ENCODE measurements around the gene C4orf50.

DNA sequence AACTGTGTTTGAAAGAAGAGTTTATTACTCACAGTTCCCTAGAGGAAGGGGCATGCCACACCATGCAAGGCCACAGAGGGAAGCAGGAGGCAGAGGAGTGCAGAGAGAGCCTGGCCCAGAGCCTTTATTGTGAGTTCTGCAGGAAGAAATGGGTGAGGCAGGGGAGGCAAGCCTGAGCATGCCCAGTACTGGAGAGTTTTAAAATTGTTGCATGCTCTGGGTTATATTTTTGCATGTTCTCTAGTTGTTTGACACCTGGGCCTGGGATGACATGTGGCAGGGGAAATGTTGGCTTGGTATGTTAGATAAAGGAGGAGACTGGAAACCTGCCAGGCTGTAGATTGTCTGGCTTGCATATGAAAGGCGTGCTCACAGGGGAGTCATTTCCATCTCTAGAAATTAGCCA, 105.6 kb downstream of the C4orf50 start:
- TF ChIP-seq FOXM1 (IDR thresholded peaks at IDR 0.05; ENCODE audit: borderline replicate concordance): no peak
- no peak for TF ChIP-seq HDGF (IDR thresholded peaks at IDR 0.05; ENCODE audit: borderline replicate concordance)
- TF ChIP-seq FOXA1 (IDR thresholded peaks at IDR 0.05): no peak
- TF ChIP-seq BHLHE40 (IDR thresholded peaks at IDR 0.05; ENCODE audit: borderline replicate concordance): no peak
- TF ChIP-seq TARDBP (IDR thresholded peaks at IDR 0.05): no peak
- TF ChIP-seq, protein P1, sequence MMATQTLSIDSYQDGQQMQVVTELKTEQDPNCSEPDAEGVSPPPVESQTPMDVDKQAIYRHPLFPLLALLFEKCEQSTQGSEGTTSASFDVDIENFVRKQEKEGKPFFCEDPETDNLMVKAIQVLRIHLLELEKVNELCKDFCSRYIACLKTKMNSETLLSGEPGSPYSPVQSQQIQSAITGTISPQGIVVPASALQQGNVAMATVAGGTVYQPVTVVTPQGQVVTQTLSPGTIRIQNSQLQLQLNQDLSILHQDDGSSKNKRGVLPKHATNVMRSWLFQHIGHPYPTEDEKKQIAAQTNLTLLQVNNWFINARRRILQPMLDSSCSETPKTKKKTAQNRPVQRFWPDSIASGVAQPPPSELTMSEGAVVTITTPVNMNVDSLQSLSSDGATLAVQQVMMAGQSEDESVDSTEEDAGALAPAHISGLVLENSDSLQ (IDR thresholded peaks at IDR 0.05): no peak
